ENCODE data around the gene RB1. TPM values are rescaled to one million over a fixed set of nuclear protein-coding genes. Genes with fewer than 3 reads are reported as not detected.

The RB1 gene
- total and polyA plus RNA-seq, 4 donors: 10.0 to 69.9 (median 26.1) TPM

DNA sequence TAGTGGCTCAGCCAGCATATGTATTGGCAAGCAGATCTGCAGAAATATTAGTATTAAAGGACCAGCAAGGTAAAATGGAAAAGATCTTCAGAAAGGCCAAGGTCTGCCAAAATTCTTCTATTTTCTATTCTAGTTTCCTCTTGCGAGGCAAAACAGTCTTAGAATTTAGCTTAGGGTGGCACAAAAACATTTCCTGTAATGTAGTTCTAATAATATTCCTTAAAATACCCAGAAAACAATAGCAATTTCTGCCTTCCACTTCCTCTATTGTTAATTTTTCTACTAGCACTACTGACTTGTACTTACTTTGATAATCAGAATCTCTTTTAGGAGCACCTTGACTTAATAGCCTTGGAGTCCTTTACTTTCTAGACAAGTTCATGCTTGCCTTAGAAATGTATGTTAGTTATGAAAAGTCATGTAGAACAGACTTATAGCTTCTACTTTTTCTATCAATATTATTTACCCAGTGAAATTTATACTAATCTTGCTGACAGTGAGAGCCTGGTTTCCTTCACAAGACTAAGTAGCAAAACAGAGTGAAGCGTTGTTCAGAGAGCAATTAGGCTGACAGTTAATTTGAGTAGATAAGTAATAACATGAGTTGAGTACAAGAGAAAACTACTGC is 133.2 kb downstream of the RB1 start:
- TF ChIP-seq, protein P1, sequence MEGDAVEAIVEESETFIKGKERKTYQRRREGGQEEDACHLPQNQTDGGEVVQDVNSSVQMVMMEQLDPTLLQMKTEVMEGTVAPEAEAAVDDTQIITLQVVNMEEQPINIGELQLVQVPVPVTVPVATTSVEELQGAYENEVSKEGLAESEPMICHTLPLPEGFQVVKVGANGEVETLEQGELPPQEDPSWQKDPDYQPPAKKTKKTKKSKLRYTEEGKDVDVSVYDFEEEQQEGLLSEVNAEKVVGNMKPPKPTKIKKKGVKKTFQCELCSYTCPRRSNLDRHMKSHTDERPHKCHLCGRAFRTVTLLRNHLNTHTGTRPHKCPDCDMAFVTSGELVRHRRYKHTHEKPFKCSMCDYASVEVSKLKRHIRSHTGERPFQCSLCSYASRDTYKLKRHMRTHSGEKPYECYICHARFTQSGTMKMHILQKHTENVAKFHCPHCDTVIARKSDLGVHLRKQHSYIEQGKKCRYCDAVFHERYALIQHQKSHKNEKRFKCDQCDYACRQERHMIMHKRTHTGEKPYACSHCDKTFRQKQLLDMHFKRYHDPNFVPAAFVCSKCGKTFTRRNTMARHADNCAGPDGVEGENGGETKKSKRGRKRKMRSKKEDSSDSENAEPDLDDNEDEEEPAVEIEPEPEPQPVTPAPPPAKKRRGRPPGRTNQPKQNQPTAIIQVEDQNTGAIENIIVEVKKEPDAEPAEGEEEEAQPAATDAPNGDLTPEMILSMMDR (IDR thresholded peaks at IDR 0.05; ENCODE audit: control extremely low read depth, extremely low read depth): no peak
- no peaks in the 10 kb centered on the region for H3K27me3 ChIP-seq (ENCODE audit: control insufficient read depth in 3 of 3, insufficient read depth in 3 of 3, low read length in 2 of 3)
- no peak overlapping the region for H3K4me3 ChIP-seq
- no peaks in the 10 kb centered on the region for H3K9me3 ChIP-seq (ENCODE audit: control insufficient read depth in 4 of 4, insufficient read depth in 3 of 4, low read length in 3 of 4)
- H3K27ac ChIP-seq (ENCODE audit: low read depth in 1 of 2, low read length in 1 of 2): peak overlapping the region in 1 of 2 donors; percentile 2
- ATAC-seq (ENCODE audit: insufficient read depth, low FRiP score) (no peak), DNase-seq (peak in 2 of 3 donors; percentile 14 to 23)
- H3K4me1 ChIP-seq (ENCODE audit: control insufficient read depth in 5 of 5, insufficient read depth in 5 of 5, low read length in 5 of 5): peaks cover 0 to 28% (median 12%) of the 10 kb centered on the region in 5 donors
- 67 to 87% methylated on average over 2 of the region's 2 CpGs for WGBS, 2 donors
- peak overlapping the region in 1 of 2 donors; percentile 42 for H3K9ac ChIP-seq (ENCODE audit: insufficient read depth in 1 of 2, low read length in 2 of 2)
- no peaks in the 10 kb centered on the region for H3K36me3 ChIP-seq (ENCODE audit: control insufficient read depth in 4 of 4, insufficient read depth in 4 of 4, low read length in 4 of 4)

DNA sequence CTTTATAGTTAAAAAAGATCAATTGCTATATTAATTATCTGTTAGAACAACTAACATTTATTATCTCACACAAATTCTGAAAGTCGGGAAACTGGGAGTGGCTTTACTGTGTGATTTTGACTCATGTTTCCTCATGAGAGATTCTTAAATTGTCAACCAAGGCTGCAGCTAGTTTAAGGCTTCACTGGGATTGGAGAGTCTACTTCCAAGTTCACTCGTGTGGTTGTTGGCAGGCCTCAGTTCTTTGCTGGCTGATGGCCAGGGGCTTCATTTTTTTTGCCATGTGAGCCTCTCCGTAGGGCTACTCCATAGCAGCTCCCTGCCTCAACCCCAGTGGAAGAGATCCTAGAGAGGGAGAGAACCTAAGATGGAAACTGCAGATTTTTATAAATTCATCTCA is 133.8 kb downstream of the RB1 start:
- H3K9me3 ChIP-seq (ENCODE audit: control insufficient read depth in 4 of 4, insufficient read depth in 3 of 4, low read length in 3 of 4): no peaks in the 10 kb centered on the region
- no peaks in the 10 kb centered on the region for H3K27me3 ChIP-seq (ENCODE audit: control insufficient read depth in 3 of 3, insufficient read depth in 3 of 3, low read length in 2 of 3)
- no peaks in the 10 kb centered on the region for H3K36me3 ChIP-seq (ENCODE audit: control insufficient read depth in 4 of 4, insufficient read depth in 4 of 4, low read length in 4 of 4)
- no peak overlapping the region for H3K27ac ChIP-seq (ENCODE audit: low read depth in 1 of 2, low read length in 1 of 2)
- DNase-seq (peak; percentile 83 to 88 (median 87)), ATAC-seq (ENCODE audit: insufficient read depth, low FRiP score) (peak; percentile 41)
- peaks cover 0 to 22% (median 7%) of the 10 kb centered on the region in 5 donors for H3K4me1 ChIP-seq (ENCODE audit: control insufficient read depth in 5 of 5, insufficient read depth in 5 of 5, low read length in 5 of 5)
- 23 to 53% methylated on average over 3 of the region's 3 CpGs for WGBS, 2 donors
- H3K9ac ChIP-seq (ENCODE audit: insufficient read depth in 1 of 2, low read length in 2 of 2): peak overlapping the region in 1 of 2 donors; percentile 0
- TF ChIP-seq, protein P1 (IDR thresholded peaks at IDR 0.05; ENCODE audit: control extremely low read depth, extremely low read depth): no peak
- no peak overlapping the region for H3K4me3 ChIP-seq

DNA sequence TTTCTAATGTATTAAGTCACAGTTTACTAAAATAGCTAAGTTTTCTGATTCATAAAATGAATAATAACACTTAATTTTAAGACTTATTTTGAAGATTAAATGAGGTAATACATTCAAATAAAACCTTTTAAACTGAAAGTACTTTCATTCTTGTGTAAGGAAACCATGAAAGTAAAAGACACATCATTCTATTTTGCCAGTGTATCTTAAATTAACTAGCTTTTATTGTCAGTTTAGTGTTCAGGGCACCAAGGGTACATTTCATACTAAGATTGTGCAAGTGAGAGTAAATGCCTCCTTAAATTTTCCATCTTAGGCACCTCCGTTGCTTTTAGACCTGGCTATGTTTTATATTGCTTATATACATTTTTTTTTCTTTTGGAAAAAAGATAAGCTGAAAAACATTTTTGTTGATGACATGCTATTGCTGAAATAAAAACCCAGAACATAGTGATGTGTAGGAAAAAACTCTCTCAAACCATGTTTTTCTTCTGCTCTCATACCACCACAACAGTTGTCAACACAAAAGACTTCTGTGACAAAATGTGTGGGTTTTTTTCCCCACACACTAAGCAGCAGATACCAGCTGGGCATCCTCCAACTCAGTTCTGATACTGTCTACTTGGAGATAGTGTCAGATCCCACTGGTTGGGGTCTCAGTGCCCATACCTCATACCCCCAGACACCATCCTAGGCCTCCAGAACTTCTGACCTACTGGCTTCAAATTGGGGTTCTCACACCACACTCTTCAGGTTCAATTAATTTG is 140.1 kb downstream of the RB1 start:
- H3K36me3 ChIP-seq (ENCODE audit: control insufficient read depth in 4 of 4, insufficient read depth in 4 of 4, low read length in 4 of 4): no peaks in the 10 kb centered on the region
- no peaks in the 10 kb centered on the region for H3K9me3 ChIP-seq (ENCODE audit: control insufficient read depth in 4 of 4, insufficient read depth in 3 of 4, low read length in 3 of 4)
- no peak overlapping the region for H3K27ac ChIP-seq (ENCODE audit: low read depth in 1 of 2, low read length in 1 of 2)
- H3K9ac ChIP-seq (ENCODE audit: insufficient read depth in 1 of 2, low read length in 2 of 2): no peak overlapping the region
- no peaks in the 10 kb centered on the region for H3K27me3 ChIP-seq (ENCODE audit: control insufficient read depth in 3 of 3, insufficient read depth in 3 of 3, low read length in 2 of 3)
- peaks cover 0 to 6% (median 0%) of the 10 kb centered on the region in 5 donors for H3K4me1 ChIP-seq (ENCODE audit: control insufficient read depth in 5 of 5, insufficient read depth in 5 of 5, low read length in 5 of 5)
- DNase-seq (no peak), ATAC-seq (ENCODE audit: insufficient read depth, low FRiP score) (no peak)
- no peak overlapping the region for H3K4me3 ChIP-seq
- TF ChIP-seq, protein P1 (IDR thresholded peaks at IDR 0.05; ENCODE audit: control extremely low read depth, extremely low read depth): no peak
- 72% methylated on average over 1 of the region's 1 CpG for WGBS, 2 donors

Measured in lung (tissue), 12 donors.